Osteoblast (primary cell): ENCODE measurements around the gene TTC38. TPM values are rescaled to one million over a fixed set of nuclear protein-coding genes. Genes with fewer than 3 reads are reported as not detected.
"Not testable (repeated sequence)": the region's sequence is repeated elsewhere in the genome, so short reads cannot be mapped to it uniquely, and the experiment has no call there.

ENCODE experiments used
- DNase-seq: peaks from one replicate; pipeline ENCODE4 v3.0.0; 2011; ENCODE audit warnings: low spot score, mixed read lengths; ENCODE audit not compliant: insufficient read length; ENCODE audit errors: missing footprints
- H2AFZ ChIP-seq: 2 replicates; pipeline ENCODE4 v1.6.0; 2011; ENCODE audit warnings: mild to moderate bottlenecking, low read length
- H3K27ac ChIP-seq: 2 replicates; pipeline ENCODE4 v1.5.1; 2011; ENCODE audit warnings: mild to moderate bottlenecking, low read depth, low read length, moderate library complexity
- H3K27me3 ChIP-seq: 2 replicates; pipeline ENCODE4 v1.6.0; 2012; ENCODE audit warnings: mild to moderate bottlenecking, control low read depth, inconsistent platforms, low read length, moderate library complexity; ENCODE audit not compliant: insufficient read depth
- H3K36me3 ChIP-seq: 2 replicates; pipeline ENCODE4 v1.5.1; 2011; ENCODE audit warnings: mild to moderate bottlenecking, low read length, control low read depth, moderate library complexity; ENCODE audit not compliant: insufficient read depth
- H3K4me1 ChIP-seq: 2 replicates; pipeline ENCODE4 v1.5.1; 2011; ENCODE audit warnings: mild to moderate bottlenecking, low read length, control low read depth, moderate library complexity; ENCODE audit not compliant: insufficient read depth
- H3K4me2 ChIP-seq: 2 replicates; pipeline ENCODE4 v1.6.0; 2011; ENCODE audit warnings: mild to moderate bottlenecking, low read length; ENCODE audit not compliant: insufficient read depth
- H3K4me3 ChIP-seq: fragments of 200-600 bp; sonication (generic); 3 replicates; pipeline ENCODE4 v1.5.1; 2012; ENCODE audit warnings: mild to moderate bottlenecking, low read length, inconsistent platforms; ENCODE audit not compliant: insufficient read depth
- H3K79me2 ChIP-seq: 2 replicates; pipeline ENCODE4 v1.6.0; 2012; ENCODE audit warnings: mild to moderate bottlenecking, low read length, control low read depth, inconsistent platforms; ENCODE audit not compliant: insufficient read depth
- H3K9me3 ChIP-seq: 2 replicates; pipeline ENCODE4 v1.5.1; 2011; ENCODE audit warnings: low read depth, low read length, control low read depth
- H4K20me1 ChIP-seq: 2 replicates; pipeline ENCODE4 v1.6.0; 2012; ENCODE audit warnings: mild to moderate bottlenecking, low read length, control low read depth; ENCODE audit not compliant: insufficient read depth
- total RNA-seq: library from RNA; depleted of rRNA; stranded (reverse); fragments of >200 nt; gene quantifications from 2 replicates; pipeline ENCODE4 v1.2.3, GENCODE V29; 2012
- TF ChIP-seq, protein P1 (sequence below): IDR thresholded peaks from 2 replicates; pipeline ENCODE4 v1.5.1; 2011; ENCODE audit warnings: mild to moderate bottlenecking, low read depth, low read length, moderate library complexity; ENCODE audit errors: extremely low read depth

The TTC38 gene
- total RNA-seq, 1 donor: 29.3 TPM

GRCh38 chr22:46263216-46263590 lies 4.6 kb upstream of the TTC38 start, which contains the start of gene PKDREJ:
TSS of gene PKDREJ (minus strand) at chr22:46263343. CDS start at chr22:46263322, 21 bp downstream.
- H3K9me3 ChIP-seq: peaks cover 2% of the 10 kb centered on the region
- peak within 1 kb of the TSS; percentile 37 for H3K4me3 ChIP-seq
- H2AFZ ChIP-seq: no peak within 1 kb of the TSS
- no peak within 1 kb of the TSS for H3K4me2 ChIP-seq
- no peaks in the 10 kb centered on the region for H4K20me1 ChIP-seq
- H3K36me3 ChIP-seq: no peaks in the 10 kb centered on the region
- H3K27me3 ChIP-seq: peaks cover 27% of the 10 kb centered on the region
- peaks cover 3% of the 10 kb centered on the region for H3K4me1 ChIP-seq
- DNase-seq: peak; percentile 39
- TF ChIP-seq, protein P1, sequence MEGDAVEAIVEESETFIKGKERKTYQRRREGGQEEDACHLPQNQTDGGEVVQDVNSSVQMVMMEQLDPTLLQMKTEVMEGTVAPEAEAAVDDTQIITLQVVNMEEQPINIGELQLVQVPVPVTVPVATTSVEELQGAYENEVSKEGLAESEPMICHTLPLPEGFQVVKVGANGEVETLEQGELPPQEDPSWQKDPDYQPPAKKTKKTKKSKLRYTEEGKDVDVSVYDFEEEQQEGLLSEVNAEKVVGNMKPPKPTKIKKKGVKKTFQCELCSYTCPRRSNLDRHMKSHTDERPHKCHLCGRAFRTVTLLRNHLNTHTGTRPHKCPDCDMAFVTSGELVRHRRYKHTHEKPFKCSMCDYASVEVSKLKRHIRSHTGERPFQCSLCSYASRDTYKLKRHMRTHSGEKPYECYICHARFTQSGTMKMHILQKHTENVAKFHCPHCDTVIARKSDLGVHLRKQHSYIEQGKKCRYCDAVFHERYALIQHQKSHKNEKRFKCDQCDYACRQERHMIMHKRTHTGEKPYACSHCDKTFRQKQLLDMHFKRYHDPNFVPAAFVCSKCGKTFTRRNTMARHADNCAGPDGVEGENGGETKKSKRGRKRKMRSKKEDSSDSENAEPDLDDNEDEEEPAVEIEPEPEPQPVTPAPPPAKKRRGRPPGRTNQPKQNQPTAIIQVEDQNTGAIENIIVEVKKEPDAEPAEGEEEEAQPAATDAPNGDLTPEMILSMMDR: no peak
- peaks cover 3% of the 10 kb centered on the region for H3K79me2 ChIP-seq
- H3K27ac ChIP-seq: no peak within 1 kb of the TSS

GRCh38 chr22:46264520-46264919 lies 3.3 kb upstream of the TTC38 start:
- not testable (repeated sequence) for H3K9me3 ChIP-seq, H3K27ac ChIP-seq, H3K36me3 ChIP-seq, H3K4me2 ChIP-seq, H3K4me3 ChIP-seq, H3K4me1 ChIP-seq, H4K20me1 ChIP-seq, DNase-seq, H2AFZ ChIP-seq
- H3K79me2 ChIP-seq: peaks cover 10% of the 10 kb centered on the region
- H3K27me3 ChIP-seq: peaks cover 27% of the 10 kb centered on the region

GRCh38 chr22:46265627-46266026 lies 2.2 kb upstream of the TTC38 start:
- not testable (repeated sequence) for DNase-seq, H3K4me1 ChIP-seq, H3K9me3 ChIP-seq, H3K4me2 ChIP-seq, H4K20me1 ChIP-seq, H3K27ac ChIP-seq, H2AFZ ChIP-seq, H3K36me3 ChIP-seq, H3K4me3 ChIP-seq
- H3K79me2 ChIP-seq: peaks cover 10% of the 10 kb centered on the region
- H3K27me3 ChIP-seq: peaks cover 27% of the 10 kb centered on the region

- TF ChIP-seq, protein P1: no peak
- no peaks in the 10 kb centered on the region for H3K9me3 ChIP-seq
- H3K27me3 ChIP-seq: no peaks in the 10 kb centered on the region
- no peak overlapping the region for H3K4me3 ChIP-seq
- peaks cover 6% of the 10 kb centered on the region for H3K4me1 ChIP-seq
- DNase-seq: peak; percentile 51
- H3K4me2 ChIP-seq: no peak overlapping the region
- H3K79me2 ChIP-seq: peaks cover 10% of the 10 kb centered on the region
- H3K27ac ChIP-seq: no peak overlapping the region
- no peak overlapping the region for H2AFZ ChIP-seq
- H3K36me3 ChIP-seq: peaks cover 28% of the 10 kb centered on the region
- no peaks in the 10 kb centered on the region for H4K20me1 ChIP-seq
Measured at GRCh38 chr22:46269564-46269963, 1.8 kb downstream of the TTC38 start.

- peaks cover 48% of the 10 kb centered on the region for H3K36me3 ChIP-seq
- H3K4me1 ChIP-seq: peaks cover 6% of the 10 kb centered on the region
- H2AFZ ChIP-seq: no peak overlapping the region
- no peaks in the 10 kb centered on the region for H4K20me1 ChIP-seq
- no peak for DNase-seq
- no peak overlapping the region for H3K4me3 ChIP-seq
- H3K79me2 ChIP-seq: peaks cover 10% of the 10 kb centered on the region
- H3K27ac ChIP-seq: no peak overlapping the region
- H3K4me2 ChIP-seq: no peak overlapping the region
- TF ChIP-seq, protein P1: no peak
- H3K27me3 ChIP-seq: no peaks in the 10 kb centered on the region
- H3K9me3 ChIP-seq: no peaks in the 10 kb centered on the region
Measured at GRCh38 chr22:46272196-46272595, 4.4 kb downstream of the TTC38 start.
